ENCODE results near the gene ARHGAP15. TPM values are rescaled to one million over a fixed set of nuclear protein-coding genes. Genes with fewer than 3 reads are reported as not detected.

ARHGAP15 gene
- total RNA-seq, 1 experiment from 2014 or later: not detected

DNA sequence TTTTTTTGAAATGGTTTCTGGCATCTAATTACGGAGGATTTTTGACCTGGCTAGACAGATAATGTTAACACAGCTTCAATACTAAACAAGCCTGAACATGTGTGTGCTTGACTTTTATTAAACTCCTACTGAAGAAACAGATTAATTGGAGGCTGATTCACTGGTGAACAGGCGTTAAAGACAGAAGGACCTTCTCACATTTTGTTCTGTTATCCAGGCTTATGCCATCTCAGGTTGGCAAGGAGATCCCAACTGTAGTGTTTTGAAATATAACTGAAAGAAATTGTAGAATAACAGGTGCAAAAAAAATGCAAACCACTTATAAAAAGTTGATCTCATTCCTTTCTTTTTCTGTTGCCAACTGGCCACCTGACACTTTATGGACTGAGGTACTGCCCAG is 269.6 kb downstream of the ARHGAP15 start:
- DNase-seq (ENCODE audit: low spot score): no peak

DNA sequence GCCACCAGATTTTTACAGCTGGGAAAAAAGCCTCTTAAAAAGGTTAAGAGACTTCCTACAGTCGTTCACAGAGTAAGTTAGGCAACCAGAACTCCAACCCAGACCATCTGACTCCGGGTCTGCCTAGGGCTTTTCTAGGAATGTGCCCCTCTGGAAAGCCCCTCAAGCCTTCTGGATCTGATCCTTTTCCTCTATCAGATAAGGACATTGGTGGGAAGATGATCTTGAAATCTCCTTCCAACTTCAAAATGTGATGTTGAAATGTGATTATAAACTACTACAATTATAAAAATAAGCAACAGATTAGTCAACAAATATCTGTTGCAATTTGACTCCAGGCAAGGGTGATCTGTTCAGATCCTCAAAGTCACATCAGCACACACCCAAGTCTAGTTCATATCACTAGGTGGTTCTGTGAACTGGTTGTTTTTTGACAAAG is 270.4 kb downstream of the ARHGAP15 start:
- no peak for DNase-seq (ENCODE audit: low spot score)

DNA sequence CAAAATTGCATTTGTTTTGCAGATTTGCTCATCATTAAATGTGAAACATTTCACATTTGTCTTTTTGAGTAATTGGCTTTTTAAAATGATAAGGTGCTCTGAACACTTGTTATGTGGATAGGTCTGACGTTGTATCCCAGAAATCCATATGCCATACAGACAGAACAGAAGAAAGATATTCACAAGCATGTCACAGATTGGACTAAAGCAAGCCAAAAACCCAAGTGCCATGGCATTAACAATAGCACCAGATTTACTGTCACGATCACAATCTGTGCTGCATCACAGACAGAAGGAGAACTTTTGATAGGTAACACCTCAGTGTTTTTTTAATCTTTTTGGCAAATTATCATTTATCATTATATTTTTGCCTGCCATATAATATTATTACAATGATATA is 272.6 kb downstream of the ARHGAP15 start:
- no peak for DNase-seq (ENCODE audit: low spot score)

DNA sequence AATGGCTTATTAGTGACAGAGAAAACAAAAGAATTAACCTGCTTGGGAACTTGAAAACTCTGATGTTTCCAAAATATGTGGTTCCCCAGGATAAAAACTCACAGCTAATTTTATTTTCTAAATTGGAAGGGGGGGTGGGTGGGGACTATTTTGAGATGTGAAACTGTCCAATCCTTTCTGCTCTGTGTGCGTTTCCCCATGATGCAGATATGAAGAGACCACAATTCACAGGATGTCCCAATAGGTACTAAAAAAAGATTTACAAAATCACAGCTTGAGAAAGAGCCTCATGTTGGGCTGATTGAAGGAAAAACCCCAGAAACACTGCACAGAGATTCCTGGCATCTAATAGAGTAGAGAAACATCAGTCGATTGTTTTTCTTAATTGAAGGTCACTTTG is 273.2 kb downstream of the ARHGAP15 start:
- DNase-seq (ENCODE audit: low spot score): no peak

DNA sequence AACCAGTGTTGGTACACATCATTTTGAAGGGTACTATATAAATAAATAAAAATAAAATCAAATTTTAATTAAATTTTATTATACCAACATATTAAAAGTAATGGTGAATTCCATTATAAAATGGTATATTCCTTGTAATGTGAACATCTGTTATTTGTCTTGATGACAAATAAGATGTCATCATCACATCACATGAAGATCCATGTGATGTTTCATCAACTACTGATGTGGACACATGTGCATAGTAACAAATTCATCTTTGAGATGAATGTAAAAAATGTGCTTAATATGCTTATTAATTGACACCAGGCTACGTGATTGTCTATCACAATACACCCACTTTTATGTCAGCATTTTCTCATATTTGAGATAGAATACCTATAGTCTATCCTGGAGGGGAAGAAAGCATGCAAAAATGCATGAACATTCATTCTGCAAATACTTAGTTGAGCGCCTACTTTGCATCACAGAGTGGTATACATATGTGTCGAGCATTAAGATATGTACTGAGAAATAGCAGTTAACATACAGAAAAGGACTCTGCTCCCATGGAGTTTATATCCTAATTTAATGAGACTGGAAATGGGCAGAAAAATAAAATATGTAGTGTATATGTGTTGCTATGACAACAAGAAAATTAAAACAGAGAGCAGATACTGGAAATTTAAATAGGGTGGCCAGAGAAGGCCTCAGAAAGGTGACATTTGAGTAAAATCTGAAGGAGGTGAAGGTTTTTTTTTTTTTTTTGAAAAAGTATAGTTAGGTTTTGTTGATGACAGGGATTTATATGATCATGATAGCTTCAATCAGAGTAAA is 281.1 kb downstream of the ARHGAP15 start:
- no peak for DNase-seq (ENCODE audit: low spot score)

DNA sequence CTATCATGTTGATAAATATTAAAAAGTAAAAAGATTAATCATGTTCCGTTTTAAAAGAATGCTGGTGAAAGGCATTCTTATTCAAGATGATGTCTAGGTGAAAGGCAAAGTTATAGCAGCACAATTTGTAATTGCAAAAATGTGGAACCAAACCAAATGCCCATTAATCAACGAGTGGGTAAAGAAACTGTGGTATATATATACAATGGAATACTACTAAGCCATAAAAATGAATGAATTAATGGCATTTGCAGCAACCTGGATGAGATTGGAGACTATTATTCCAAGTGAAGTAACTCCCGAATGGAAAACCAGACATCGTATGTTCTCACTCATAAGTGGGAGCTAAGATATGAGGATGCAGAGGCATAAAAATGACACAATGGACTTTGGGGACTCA is 286.4 kb downstream of the ARHGAP15 start:
- no peak for DNase-seq (ENCODE audit: low spot score)

DNA sequence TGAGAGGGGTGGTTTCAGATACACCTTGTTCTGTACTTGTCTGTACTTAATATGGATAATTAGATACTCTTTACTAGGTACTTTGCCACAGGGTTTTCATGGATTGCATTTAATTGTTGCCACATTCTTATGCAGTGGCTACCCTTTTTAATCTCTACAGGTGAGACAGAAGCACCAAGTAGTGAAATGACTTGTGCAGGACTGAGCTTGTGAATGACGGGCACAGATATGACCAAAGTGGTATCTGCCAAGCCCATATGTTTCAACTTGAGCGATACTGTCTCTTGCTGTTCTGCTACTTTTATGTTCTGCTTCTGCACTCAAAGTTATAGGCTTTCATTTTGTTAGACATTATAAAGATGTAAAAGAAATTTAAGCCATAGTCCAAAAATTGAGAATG is 288.2 kb downstream of the ARHGAP15 start:
- DNase-seq (ENCODE audit: low spot score): no peak

DNA sequence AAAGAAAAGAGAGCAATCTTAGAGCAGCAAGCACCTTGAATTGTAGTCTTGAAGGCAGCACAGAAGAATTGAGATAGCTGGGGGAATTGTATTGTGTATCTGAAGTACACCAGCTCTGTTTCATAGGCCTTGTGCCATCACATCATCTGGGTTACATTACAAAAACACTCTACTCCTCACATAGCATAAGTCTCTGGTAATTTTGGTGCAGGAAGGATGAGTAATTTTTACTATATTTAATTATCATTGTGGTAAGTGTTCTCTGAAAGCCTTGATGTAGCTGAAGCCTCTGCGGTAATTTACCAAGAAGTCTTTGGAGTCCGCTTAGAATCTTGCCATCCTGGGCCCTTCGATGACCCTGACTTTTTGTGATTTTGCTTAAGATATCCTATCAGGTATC is 291.1 kb downstream of the ARHGAP15 start:
- DNase-seq (ENCODE audit: low spot score): no peak

DNA sequence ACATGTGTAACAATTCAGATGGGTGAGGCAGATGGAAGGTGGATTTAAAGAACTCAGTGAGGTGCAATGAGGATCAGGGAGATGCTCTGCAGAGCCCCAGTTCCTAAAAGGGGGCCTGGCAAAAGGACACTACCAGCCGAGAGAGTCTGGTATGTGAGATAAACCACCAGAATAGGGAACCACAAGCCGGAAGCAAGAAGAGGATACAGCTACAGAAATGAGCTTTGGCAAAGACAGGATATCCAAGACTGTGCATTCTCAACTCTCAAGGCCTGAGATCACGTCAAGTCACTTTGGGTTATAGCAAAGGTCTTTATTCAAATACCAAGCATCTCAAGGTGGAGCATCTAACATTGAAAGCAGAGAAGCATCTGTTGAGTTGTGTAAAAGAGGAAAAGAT is 293.5 kb downstream of the ARHGAP15 start:
- no peak for DNase-seq (ENCODE audit: low spot score)

DNA sequence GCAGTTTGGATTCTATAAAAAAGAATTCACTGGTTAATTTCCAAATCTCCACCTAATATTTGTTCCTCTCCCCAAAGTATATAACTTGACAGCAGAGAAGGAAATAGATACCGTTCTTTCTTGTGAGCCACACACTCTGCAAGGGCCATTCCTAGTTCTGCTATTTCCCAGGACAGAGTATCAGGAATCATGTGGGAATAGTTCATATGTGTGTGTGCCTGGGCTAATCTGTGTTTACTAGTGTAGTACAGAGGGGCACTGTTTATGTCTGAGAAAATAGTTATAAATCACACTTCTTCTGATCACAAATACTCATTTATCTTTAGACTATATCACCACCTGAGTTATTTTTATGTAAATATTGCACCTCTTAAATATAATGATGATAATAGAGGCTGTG is 296.7 kb downstream of the ARHGAP15 start:
- no peak for DNase-seq (ENCODE audit: low spot score)

DNA sequence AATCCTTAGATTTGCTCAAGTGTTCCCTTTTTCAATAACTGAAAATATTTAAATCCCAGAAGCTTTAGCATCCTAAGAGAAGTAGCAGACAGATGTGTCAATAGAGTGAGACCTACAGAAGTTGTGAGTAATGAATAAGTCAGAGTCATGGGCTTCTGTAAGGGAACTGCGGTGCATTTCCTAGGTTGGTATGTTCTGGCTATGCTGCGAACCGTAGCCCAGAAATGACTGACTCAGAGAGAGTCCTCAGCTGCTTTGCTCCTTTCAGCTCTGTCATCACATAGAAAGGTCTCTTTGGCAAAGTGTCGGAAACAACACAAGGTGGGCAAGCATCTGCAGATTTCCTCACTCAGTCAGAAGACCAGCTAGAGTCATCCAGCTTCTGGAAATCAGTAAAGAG is 297.1 kb downstream of the ARHGAP15 start:
- peak; percentile 61 for DNase-seq (ENCODE audit: low spot score)

DNA sequence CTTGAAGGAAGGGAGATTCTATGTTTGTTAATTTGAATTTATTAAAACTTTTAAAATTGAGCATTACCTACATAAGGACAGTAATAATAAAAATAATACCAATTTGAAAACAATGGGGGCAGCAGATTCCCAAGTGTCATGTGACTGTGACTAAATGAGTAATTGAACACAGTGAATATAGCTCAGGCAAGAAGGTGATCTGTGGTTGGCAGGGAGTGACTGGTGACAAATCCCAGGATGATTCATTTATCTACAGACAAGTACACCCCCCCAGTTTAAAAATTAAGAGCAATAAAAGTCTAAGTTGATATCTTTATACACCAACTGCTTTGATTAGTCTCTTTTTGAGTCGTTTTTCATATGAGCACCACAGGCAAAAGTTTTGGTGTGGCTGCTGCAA is 299.5 kb downstream of the ARHGAP15 start:
- DNase-seq (ENCODE audit: low spot score): peak; percentile 19

DNA sequence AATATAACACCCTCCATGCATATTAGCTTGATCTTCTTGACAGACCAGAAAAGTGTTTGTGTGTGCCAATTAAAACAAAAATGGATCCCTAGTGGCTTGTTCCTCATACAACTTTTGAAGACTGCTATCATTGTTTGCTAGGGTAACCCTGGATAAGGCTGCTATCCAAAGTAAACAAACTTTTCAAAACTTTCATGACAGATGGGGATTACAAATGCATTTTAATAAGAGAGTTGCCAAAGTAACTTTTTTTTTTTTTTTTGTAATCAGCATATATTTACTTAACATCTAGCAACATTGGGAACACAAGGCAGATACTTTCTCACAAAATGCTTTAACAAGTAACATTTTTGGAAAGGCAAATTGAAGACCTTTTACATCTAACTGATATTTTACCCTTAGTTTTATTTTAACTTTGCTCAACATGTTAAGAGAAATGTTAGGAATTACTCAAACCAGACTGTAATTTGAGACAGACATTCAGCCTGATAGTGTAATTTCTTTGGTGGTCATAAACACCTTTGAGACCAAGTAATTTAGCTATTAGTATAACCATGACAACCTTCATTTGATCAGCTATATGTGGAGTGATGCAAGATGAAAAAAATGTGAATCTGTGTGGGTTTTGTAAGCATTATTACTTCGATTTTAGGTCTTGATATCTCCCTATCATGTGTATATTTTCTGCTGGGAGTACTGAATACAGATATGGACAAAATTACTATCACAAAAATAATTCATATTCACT is 300.9 kb downstream of the ARHGAP15 start:
- DNase-seq (ENCODE audit: low spot score): peak; percentile 33

DNA sequence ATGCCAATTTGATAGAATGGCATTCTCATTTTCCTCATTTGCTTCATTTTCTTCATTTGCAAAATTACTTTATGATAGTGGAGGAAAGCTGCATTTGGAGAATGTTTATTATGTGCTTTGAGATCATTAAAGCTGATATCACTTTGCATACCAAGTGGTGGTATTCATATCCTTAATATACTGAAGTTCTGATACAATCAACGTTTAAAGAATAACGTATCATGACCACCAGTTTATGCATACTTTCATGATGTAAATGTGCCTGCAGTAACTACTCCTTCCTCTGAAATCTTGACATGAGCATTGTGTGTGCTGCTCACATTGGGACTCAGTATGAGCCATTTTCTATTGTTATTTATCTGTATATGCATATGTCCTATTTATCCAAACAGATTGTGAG is 302.1 kb downstream of the ARHGAP15 start:
- DNase-seq (ENCODE audit: low spot score): no peak

DNA sequence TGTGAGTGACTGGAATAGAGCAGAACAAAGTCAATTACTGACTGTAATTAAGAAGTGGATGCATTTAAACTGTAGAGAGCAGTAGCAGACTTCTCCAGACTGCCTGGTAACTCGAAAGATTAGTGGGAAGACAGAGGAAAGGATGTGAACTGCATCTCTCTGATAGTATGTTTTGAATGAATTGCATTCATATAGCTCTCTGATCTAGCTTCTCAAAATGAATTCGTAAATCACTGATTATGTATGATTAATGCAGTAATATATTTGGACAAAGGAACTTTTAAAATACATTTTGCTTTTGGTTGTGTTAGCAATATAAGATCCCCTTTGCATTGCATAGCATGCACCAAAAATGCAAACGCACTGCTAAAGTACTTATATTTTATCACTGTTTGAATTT is 304.0 kb downstream of the ARHGAP15 start:
- DNase-seq (ENCODE audit: low spot score): no peak

DNA sequence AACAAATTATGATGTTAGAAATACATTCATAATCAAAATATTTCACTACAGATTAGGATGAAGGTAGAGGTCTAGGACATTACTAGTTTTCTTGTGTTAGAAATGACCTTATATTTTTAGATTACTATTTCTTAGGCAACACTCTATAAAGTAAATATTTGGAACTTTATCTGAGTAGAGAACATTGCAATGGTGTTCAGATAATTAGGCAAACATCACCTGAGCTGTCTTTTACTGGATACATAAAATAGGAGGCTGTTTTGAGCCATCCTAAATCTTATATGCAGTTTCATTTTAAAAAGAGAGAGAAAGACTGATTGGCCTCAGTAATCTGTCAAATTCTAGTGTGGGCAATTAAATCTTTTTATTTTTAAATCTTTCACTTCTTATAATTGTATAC is 304.6 kb downstream of the ARHGAP15 start:
- no peak for DNase-seq (ENCODE audit: low spot score)

DNA sequence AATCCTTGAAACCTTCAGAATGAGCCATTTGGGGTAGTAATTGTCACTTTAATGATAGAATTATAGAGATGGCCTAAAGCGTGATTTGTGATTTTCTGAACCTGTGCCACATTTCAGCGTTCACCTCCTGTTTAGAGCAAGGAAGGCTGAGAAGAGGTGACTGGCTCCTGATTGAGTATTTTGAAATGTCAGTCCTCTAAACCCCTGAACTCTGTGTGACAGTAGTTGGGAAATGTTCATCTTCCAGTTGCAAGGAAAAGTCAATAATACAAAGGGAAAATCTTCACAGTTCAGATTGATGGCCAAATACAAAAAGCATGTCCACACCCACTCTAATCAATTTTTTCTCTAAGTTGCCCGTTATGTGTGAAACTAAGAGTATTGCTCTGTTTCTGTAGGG is 305.2 kb downstream of the ARHGAP15 start:
- no peak for DNase-seq (ENCODE audit: low spot score)

DNA sequence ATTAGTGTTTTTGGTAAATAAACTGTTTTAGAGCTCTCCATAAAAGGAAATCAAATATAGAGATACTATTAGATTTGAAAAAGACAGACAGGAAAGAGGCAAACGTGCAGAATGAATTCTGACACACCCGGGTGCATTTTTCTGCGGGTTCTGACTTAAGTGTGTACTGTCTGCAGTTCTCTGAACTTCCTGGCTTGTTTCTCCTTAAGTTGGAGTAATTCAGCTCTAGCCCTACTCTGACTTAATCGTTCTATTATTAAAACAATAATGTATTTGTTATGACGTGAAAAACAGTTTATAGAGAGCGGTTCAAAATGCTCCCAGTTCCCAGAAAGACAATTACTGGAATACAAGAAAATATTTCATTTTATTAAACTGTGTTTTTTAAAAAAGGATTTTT is 305.9 kb downstream of the ARHGAP15 start:
- no peak for DNase-seq (ENCODE audit: low spot score)

DNA sequence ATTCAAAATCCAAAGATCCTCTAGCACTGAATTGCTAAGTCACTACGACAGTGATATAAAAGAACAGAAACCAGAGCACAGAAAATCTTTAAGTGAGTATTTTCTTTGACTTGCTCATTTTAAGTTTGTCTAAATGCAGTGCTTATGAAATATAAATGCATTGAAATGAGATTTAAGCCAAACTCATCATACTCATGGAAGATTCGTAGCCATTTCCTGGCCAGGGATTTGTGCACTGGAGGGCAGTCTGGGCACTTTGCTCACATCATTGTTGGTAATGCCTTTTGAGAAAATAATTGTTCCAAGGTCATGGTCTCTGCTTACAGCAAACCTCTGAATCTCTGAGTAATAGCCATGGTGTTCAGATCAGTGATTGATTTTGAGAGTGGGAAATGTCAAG is 307.7 kb downstream of the ARHGAP15 start:
- DNase-seq (ENCODE audit: low spot score): no peak

DNA sequence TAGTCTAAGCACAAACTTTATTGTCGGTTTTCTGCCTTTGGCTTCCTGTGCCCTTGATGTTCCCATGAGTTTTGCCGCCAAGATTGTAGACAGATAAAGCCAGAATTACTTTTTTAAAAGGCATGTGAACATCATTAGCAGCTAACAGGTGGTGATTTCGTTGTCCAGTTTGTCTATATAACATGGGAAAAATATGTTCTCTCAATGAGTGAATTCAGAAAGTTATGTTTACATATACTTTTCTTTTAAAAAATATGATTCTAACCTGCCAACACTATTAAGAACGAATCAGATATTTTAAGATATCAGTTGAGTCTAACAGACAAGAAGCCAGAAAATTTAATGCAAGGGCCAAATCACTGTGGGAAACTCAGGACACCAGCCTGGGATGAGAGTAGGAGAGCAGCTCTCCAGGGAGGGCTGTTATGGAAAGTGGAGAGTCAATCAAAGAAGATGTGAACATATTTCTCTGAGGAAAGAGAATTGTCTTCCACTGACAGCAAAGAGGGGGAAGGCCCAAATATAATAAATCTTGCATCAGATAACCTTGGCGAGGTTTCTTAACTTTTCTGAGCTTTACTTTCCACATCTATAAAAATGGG is 311.3 kb downstream of the ARHGAP15 start:
- DNase-seq (ENCODE audit: low spot score): no peak

DNA sequence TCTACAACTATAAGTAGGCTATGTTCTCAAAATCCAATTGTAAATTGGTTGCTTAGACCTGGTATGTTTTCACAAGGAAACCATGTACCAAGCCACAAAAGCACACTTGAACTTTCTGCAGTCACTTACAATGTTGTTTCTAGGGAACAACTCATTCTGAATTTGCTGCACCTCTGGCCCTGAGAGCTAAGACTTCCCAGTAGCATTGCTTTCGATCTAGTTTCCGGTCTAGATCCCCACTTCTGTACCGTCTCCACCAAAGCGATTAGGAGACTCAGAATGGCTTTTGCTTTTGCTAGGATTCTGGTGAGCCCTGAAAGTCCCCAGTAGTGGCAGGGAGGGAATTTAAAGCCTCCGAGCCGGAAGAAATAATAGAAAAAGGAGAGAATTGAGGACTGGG is 313.0 kb downstream of the ARHGAP15 start:
- DNase-seq (ENCODE audit: low spot score): no peak

DNA sequence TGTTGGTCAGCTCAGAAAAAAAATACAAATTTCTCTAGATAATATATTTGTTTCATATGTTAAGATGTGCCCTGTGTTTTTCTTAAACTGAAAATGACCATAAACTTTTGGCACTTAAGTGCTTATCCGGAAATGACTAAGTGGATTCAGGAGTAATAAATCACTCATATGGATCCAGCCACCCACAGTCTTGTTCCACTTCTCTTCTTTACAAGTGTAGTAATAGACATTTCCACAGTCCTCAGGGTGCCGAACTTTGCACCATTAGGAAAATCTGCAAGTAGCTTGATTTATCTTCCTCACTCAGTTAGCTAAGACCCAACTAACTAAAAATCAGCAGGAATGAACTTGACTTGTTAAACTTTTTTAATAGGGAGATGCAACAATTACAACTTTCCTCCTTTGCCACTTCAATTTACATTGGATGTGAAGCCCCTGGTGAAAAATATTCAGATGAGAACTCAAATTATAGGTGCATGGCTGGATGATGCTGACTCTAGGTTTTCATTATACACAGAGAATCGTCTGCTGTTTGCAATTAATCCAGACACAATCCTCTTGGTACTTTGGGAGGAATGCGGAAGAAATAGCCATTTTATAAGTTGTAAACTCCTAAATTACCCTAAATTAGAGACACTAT is 322.5 kb downstream of the ARHGAP15 start:
- peak; percentile 86 for DNase-seq (ENCODE audit: low spot score)
